Immature natural killer cell (primary cell): ENCODE measurements around the gene GAP43. TPM values are rescaled to one million over a fixed set of nuclear protein-coding genes. Genes with fewer than 3 reads are reported as not detected.
A peak's percentile ranks its signal among the peaks of the same experiment; 100 is the strongest.

ENCODE experiments used
- DNase-seq, 3 donors: peaks; one replicate each; pipeline ENCODE4 v3.0.0; 2022; ENCODE audit warnings: mixed read lengths in 1 of 3
- H3K27ac Mint-ChIP-seq, 6 donors: one replicate each; pipeline ENCODE4 v1.8.0; 2020; ENCODE audit warnings: mixed read lengths in 6 of 6, mild to moderate bottlenecking in 5 of 6, inconsistent platforms in 4 of 6, moderate library complexity in 3 of 6
- H3K27me3 Mint-ChIP-seq, 3 donors: one replicate each; pipeline ENCODE4 v1.8.0; 2020 to 2021; ENCODE audit warnings: low read depth in 3 of 3, mild to moderate bottlenecking in 3 of 3, mixed read lengths in 3 of 3, moderate library complexity in 3 of 3, inconsistent platforms in 1 of 3
- H3K36me3 Mint-ChIP-seq, 3 donors: one replicate each; pipeline ENCODE4 v1.8.0; 2020; ENCODE audit warnings: mixed read lengths in 3 of 3, inconsistent platforms in 2 of 3, mild to moderate bottlenecking in 2 of 3
- H3K4me1 Mint-ChIP-seq, 2 donors: one replicate each; pipeline ENCODE4 v1.8.0; 2020; ENCODE audit warnings: inconsistent platforms in 2 of 2, mild to moderate bottlenecking in 2 of 2, mixed read lengths in 2 of 2, moderate library complexity in 1 of 2
- H3K4me3 Mint-ChIP-seq, 5 donors: one replicate each; pipeline ENCODE4 v1.8.0; 2020; ENCODE audit warnings: mild to moderate bottlenecking in 5 of 5, mixed read lengths in 5 of 5, inconsistent platforms in 3 of 5, moderate library complexity in 3 of 5
- H3K9me3 Mint-ChIP-seq, 6 donors: one replicate each; pipeline ENCODE4 v1.8.0; 2020; ENCODE audit warnings: mild to moderate bottlenecking in 6 of 6, mixed read lengths in 6 of 6, inconsistent platforms in 4 of 6, moderate library complexity in 3 of 6
- polyA plus RNA-seq, 3 donors: library from polyadenylated mRNA; unstranded; fragments of 300-500 nt; fragmentation: Illumina TruSeq; gene quantifications; one replicate each; pipeline ENCODE4 v1.2.3, GENCODE V29; 2021

Gene GAP43
- polyA plus RNA-seq, 3 donors from 2014 or later, result not detected

GRCh38 chr3:115660646-115661337 lies 37.5 kb downstream of the GAP43 start:
- Mint-ChIP-seq H3K36me3 (no peaks in the 10 kb centered on the region), H3K9me3 (peaks cover 0 to 2% (median 0%) of the 10 kb centered on the region in 6 donors), H3K27ac (peak overlapping the region; percentile 43 to 92 (median 60)), H3K4me1 (peaks cover 22 to 29% of the 10 kb centered on the region in 2 donors), H3K4me3 (no peak overlapping the region), H3K27me3 (peaks cover 4 to 14% (median 6%) of the 10 kb centered on the region in 3 donors)
- no peak for DNase-seq

DNA sequence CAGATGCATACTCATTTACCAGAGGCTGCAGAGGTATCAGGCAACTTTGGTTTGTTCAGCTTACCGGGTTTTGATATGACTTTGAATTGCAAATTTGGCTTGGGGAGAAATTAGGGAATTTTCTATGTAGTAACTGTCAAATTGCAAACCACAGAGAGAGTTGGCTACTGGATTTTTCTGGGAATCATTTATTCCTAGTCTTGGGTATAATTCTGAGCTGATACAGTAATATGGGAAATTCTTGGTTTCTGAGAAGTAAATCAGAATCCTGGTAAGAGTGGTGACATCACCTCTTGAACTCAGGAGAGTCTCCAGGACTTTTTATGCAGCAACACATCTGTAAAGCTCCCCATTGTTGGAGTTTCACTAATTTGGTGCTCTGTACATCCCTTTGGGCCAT lies 39.0 kb downstream of the GAP43 start:
- Mint-ChIP-seq H3K27me3 (peaks cover 4 to 14% (median 6%) of the 10 kb centered on the region in 3 donors), H3K4me1 (peaks cover 16 to 21% of the 10 kb centered on the region in 2 donors), H3K27ac (no peak overlapping the region), H3K9me3 (peaks cover 0 to 2% (median 0%) of the 10 kb centered on the region in 6 donors), H3K36me3 (no peaks in the 10 kb centered on the region), H3K4me3 (no peak overlapping the region)
- DNase-seq, result no peak

DNA sequence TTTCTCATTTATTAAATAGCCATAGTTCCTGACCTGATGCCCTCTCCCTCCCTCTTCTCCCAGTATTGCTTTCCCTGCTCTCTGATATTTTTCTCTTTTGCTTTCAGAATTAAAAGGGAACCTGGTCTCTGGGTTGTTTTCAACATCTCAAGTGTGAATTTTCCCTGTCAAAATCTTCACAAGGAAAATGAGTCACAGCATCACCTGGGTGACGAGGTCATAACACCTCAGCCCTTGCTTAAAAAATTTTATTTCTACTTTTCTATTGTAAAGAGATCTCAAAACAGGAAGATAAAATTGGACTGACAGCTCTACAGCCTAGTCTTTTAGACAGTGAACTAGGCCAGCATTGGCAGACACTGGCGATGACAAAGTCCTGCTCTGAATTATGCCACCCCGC lies 40.1 kb downstream of the GAP43 start:
- no peak for DNase-seq
- H3K27ac Mint-ChIP-seq, result no peak overlapping the region
- peaks cover 0 to 2% (median 0%) of the 10 kb centered on the region in 6 donors for H3K9me3 Mint-ChIP-seq
- peaks cover 8 to 11% of the 10 kb centered on the region in 2 donors for H3K4me1 Mint-ChIP-seq
- peaks cover 2 to 12% (median 4%) of the 10 kb centered on the region in 3 donors for H3K27me3 Mint-ChIP-seq
- no peaks in the 10 kb centered on the region for H3K36me3 Mint-ChIP-seq
- no peak overlapping the region for H3K4me3 Mint-ChIP-seq

DNA sequence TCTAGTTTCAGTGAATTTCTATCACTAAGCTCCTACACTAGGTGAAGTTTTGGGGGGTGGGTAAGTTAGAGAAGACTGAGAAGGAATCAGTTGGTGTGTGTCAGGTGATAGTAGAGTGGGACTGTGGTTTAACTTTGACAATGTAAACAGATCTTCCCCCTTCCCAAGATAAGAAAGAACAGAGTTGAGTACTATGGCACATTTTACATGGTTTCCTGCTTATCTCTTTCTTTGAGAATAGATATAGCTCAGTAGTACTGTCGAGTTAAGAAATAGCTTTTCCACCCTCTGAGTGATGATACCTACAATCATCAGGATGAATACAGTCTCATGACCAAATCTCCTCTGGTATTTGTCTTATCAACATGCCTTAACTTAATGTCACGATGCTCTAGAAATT lies 42.8 kb downstream of the GAP43 start:
- Mint-ChIP-seq H3K27ac (no peak overlapping the region), H3K4me1 (no peaks in the 10 kb centered on the region), H3K9me3 (peaks cover 0 to 2% (median 0%) of the 10 kb centered on the region in 6 donors), H3K27me3 (peaks cover 0 to 5% (median 4%) of the 10 kb centered on the region in 3 donors), H3K4me3 (no peak overlapping the region), H3K36me3 (no peaks in the 10 kb centered on the region)
- DNase-seq, result no peak

GRCh38 chr3:115666920-115667737 lies 43.8 kb downstream of the GAP43 start:
- no peak overlapping the region for H3K4me3 Mint-ChIP-seq
- DNase-seq, result no peak
- no peaks in the 10 kb centered on the region for H3K36me3 Mint-ChIP-seq
- peaks cover 0 to 2% (median 0%) of the 10 kb centered on the region in 6 donors for H3K9me3 Mint-ChIP-seq
- peaks cover 0 to 5% (median 4%) of the 10 kb centered on the region in 3 donors for H3K27me3 Mint-ChIP-seq
- H3K4me1 Mint-ChIP-seq, result no peaks in the 10 kb centered on the region
- no peak overlapping the region for H3K27ac Mint-ChIP-seq

DNA sequence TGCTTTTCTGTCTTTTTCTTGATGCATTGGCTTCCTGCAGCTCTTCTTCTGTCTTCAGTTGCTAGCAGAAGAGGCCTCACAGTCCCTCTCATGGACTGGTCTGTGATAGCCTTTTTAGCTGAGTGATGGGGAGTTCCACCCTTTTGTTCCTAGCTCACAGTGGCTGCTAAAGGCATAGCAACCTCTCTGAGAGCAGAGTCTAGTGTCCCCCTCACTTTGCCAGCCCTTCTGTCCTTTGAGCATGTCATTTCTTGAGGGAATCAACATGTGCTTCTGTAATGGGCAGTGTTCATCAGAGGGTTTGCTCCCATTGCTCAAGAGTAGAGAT lies 44.4 kb downstream of the GAP43 start:
- no peak overlapping the region for H3K4me3 Mint-ChIP-seq
- no peaks in the 10 kb centered on the region for H3K4me1 Mint-ChIP-seq
- H3K36me3 Mint-ChIP-seq, result no peaks in the 10 kb centered on the region
- DNase-seq, result no peak
- no peak overlapping the region for H3K27ac Mint-ChIP-seq
- peaks cover 0 to 2% (median 0%) of the 10 kb centered on the region in 6 donors for H3K9me3 Mint-ChIP-seq
- peaks cover 0 to 5% (median 4%) of the 10 kb centered on the region in 3 donors for H3K27me3 Mint-ChIP-seq

DNA sequence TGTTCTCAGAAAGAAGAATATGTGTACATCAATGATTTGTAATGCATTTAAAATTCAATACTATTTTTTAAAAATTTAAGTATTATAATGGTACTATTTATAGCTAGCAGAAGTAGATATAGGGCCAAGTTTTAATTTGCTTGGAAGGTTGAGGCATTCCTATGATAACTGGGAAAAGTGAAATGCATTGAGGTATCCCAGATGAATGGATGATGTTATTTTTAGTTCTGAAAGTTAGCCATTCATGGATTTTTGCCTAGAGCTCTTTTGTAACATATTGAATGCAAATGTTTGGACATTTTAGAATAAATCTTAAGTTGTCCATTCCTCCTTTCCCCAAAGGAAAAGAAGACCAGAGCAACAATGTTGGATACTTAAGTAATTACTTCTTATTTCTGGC lies 47.6 kb downstream of the GAP43 start:
- no peaks in the 10 kb centered on the region for H3K4me1 Mint-ChIP-seq
- H3K9me3 Mint-ChIP-seq, result no peaks in the 10 kb centered on the region
- DNase-seq, result no peak
- H3K36me3 Mint-ChIP-seq, result no peaks in the 10 kb centered on the region
- H3K27ac Mint-ChIP-seq, result no peak overlapping the region
- H3K4me3 Mint-ChIP-seq, result no peak overlapping the region
- peaks cover 0 to 6% (median under 1%) of the 10 kb centered on the region in 3 donors for H3K27me3 Mint-ChIP-seq

DNA sequence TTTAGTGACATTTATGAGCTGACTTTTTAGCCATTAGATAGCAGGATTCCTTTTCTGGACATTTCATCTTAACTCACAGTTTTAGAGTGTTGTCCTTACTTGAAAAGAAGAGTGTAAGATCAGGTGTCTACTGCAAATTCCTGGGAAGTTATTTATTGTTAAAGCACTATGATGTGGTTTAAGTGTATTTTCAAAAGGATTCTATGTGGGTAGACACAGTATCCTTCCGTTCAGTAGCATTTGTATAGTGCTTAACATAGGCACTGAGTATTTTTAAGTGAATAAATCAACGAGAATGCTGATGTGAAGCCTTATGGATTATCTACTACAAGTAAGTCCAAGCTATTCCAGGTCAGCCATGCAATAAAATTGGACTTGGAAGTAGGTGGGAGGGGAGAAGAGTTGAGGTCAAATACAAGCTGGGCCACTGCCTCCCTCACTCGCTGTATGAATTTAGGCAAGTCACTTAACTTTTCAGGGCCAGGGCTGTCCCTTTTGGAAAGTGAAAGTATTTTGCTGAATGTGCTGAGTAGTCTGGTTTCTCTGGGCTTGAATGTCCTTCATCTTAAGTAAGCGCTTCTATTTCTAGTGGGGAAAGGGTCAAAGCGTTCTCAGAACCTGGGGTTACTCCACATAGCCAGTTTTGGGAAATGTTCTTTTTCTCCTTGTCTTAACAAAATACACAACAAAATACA lies 48.6 kb downstream of the GAP43 start:
- Mint-ChIP-seq H3K27me3 (peaks cover 2 to 11% (median 3%) of the 10 kb centered on the region in 3 donors), H3K4me1 (no peaks in the 10 kb centered on the region), H3K27ac (no peak overlapping the region), H3K36me3 (no peaks in the 10 kb centered on the region), H3K9me3 (no peaks in the 10 kb centered on the region), H3K4me3 (no peak overlapping the region)
- no peak for DNase-seq

DNA sequence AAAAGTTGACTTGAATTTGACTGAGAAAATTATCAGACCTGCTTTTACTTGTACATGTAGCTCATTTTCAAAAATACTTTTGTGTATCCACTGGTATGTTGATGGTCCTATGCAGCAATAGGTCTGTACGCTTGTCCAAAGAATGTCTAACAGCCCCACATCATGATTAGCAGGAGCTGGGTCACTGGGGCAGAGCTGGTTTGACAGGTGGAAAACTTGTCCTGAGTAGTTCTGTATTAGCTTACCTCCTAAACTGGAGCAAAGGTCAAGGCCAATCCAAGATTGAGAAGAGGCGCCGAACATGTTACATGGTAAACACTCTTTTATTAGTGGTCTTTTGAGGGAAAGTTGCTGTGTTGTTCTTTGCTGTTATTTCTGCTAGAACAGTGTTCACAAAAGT lies 50.6 kb downstream of the GAP43 start:
- no peaks in the 10 kb centered on the region for H3K4me1 Mint-ChIP-seq
- no peaks in the 10 kb centered on the region for H3K9me3 Mint-ChIP-seq
- no peak overlapping the region for H3K4me3 Mint-ChIP-seq
- no peaks in the 10 kb centered on the region for H3K36me3 Mint-ChIP-seq
- no peak for DNase-seq
- no peak overlapping the region for H3K27ac Mint-ChIP-seq
- peaks cover 4 to 14% (median 6%) of the 10 kb centered on the region in 3 donors for H3K27me3 Mint-ChIP-seq

- Mint-ChIP-seq H3K36me3 (no peaks in the 10 kb centered on the region), H3K4me1 (no peaks in the 10 kb centered on the region), H3K27ac (no peak overlapping the region), H3K4me3 (no peak overlapping the region), H3K9me3 (no peaks in the 10 kb centered on the region), H3K27me3 (peaks cover 7 to 13% (median 10%) of the 10 kb centered on the region in 3 donors)
- no peak for DNase-seq
These were observed 53.0 kb downstream of the GAP43 start for GRCh38 chr3:115676336-115676735.

- Mint-ChIP-seq H3K27ac (no peak overlapping the region), H3K27me3 (peaks cover 10 to 24% (median 11%) of the 10 kb centered on the region in 3 donors), H3K4me1 (no peaks in the 10 kb centered on the region), H3K9me3 (no peaks in the 10 kb centered on the region), H3K36me3 (no peaks in the 10 kb centered on the region), H3K4me3 (no peak overlapping the region)
- DNase-seq, result no peak
These were observed 57.6 kb downstream of the GAP43 start for GRCh38 chr3:115680803-115681345.

- no peaks in the 10 kb centered on the region for H3K4me1 Mint-ChIP-seq
- DNase-seq, result no peak
- H3K27ac Mint-ChIP-seq, result no peak overlapping the region
- no peak overlapping the region for H3K4me3 Mint-ChIP-seq
- peaks cover 7 to 19% (median 10%) of the 10 kb centered on the region in 3 donors for H3K27me3 Mint-ChIP-seq
- no peaks in the 10 kb centered on the region for H3K36me3 Mint-ChIP-seq
- H3K9me3 Mint-ChIP-seq, result no peaks in the 10 kb centered on the region
These were observed 58.4 kb downstream of the GAP43 start for GRCh38 chr3:115681736-115682135.

DNA sequence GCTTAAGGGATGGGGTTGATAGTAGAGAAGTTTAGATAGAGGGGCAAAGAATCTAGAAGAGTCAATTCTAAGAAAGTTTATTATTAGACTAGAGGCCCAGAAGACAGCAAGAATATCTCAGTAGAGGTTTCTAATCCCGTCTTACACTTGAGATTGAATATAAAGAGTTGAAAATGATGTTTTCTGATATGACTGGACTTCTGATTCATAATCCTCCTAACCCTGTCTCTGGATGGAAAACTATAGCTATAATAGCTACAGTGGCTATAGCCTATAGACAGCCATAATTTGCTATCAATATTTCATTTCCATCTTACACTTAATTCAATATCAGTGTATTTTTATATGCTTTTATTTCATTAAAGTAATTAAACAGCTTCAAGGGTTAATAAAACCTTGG lies 60.0 kb downstream of the GAP43 start:
- H3K4me1 Mint-ChIP-seq, result no peaks in the 10 kb centered on the region
- H3K4me3 Mint-ChIP-seq, result no peak overlapping the region
- H3K9me3 Mint-ChIP-seq, result no peaks in the 10 kb centered on the region
- no peak overlapping the region for H3K27ac Mint-ChIP-seq
- no peak for DNase-seq
- H3K27me3 Mint-ChIP-seq, result peaks cover 7 to 19% (median 8%) of the 10 kb centered on the region in 3 donors
- no peaks in the 10 kb centered on the region for H3K36me3 Mint-ChIP-seq

- Mint-ChIP-seq H3K9me3 (no peaks in the 10 kb centered on the region), H3K4me1 (no peaks in the 10 kb centered on the region), H3K36me3 (no peaks in the 10 kb centered on the region), H3K27me3 (peaks cover 4 to 17% (median 8%) of the 10 kb centered on the region in 3 donors), H3K27ac (no peak overlapping the region), H3K4me3 (no peak overlapping the region)
- no peak for DNase-seq
These were observed 60.5 kb downstream of the GAP43 start for GRCh38 chr3:115683773-115684172.
